Activated CD4-positive, alpha-beta T cell treated with anti-CD3 and anti-CD28 coated beads, Interleukin-2, amount 50 U/mL, for 48 hours (primary cell): ENCODE results near the gene FSCN2.

Experiments
- DNase-seq, 2 experiments: peaks; one replicate each; pipeline ENCODE4 v3.0.0-alpha.2; 2020

FSCN2 gene

GRCh38 chr17:81491181-81491581 is 37.0 kb upstream of the FSCN2 start:
- no peak for DNase-seq

DNA sequence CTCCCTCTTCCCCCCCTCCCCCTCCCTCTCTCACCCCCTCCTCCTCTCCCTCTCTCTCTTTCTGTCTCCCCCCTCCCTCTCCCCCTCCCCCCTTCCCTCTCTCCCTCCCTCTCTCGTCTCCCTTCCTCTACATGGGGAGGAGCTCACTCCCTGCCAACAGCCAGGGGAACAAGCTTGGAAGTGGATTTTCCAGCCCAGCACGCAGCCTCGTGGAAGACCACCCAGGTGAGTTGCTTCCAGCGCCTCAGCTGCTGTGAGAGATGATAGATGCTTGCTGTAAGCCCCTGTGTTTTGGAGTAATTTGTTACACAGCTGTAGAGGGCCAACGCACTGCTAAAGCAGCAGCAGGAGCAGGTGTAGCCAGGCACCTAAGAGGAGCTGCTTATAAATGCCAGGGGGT is 36.4 kb upstream of the FSCN2 start:
- no peak for DNase-seq

- no peak for DNase-seq
Measured at GRCh38 chr17:81492202-81492601, 36.0 kb upstream of the FSCN2 start.

GRCh38 chr17:81492706-81493105 is 35.5 kb upstream of the FSCN2 start:
- DNase-seq: no peak

DNA sequence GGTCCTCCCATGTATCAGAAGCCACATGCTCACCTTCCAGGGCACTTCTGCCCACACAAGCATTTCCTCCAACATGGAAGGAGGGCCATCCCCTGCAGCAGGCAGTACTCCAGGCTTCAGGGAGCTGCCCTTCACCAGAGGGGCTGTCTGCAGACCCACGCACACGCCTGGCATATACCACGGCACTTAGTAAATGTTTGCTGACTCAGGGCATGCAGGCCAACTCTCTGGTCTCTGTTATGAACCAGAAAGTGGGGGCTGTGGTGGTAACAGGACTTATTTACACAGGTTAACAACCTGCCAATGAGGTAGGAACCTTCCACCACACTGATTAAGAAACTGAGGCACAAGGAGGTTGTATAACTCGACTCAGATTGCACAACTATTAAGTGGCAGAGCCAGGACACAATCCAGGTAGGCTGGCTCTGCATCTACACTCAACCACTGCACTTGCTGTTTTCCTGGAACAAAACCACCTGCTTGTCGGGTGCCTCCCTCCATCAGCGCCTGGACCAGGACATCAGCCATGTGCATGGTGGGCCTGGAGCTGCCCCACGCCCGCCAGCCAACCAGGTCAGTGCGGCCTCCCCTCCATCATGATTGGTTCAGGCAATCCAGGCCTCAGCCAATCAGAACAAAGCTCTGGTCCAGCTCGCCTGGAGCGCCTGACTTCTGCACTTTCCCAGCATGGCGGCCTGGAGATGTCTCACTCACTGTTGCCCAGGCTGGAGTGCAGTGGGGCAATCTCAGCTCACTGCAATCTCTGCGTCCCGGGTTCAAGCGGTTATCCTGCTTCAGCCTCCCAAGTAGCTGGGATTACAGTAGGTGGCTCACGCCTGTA is 34.8 kb upstream of the FSCN2 start:
- DNase-seq: no peak

- no peak for DNase-seq
Measured at GRCh38 chr17:81494626-81495377, 33.4 kb upstream of the FSCN2 start.

- no peak for DNase-seq
Measured at GRCh38 chr17:81498953-81499600, 29.1 kb upstream of the FSCN2 start.

DNA sequence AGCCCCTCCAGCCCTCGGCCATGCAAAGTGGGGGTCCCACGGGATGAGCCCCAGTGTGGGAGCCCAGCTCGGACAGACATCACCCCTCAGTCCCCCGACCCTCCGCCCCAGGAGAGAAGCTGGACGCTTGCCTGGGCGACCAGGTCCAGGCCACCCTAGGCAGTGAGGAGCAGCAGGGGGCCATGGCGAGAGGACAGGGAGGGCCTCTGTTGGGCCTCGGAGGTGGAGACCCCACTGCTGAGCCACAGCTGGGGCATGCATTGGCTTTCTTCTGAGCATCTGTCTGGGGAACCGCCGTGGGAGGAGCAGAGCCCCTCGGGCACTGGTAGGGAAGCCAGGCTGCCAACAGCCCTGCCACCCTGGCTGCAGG is 28.6 kb upstream of the FSCN2 start:
- DNase-seq: no peak

GRCh38 chr17:81500047-81500446 is 28.1 kb upstream of the FSCN2 start:
- DNase-seq: no peak

- DNase-seq: no peak
Measured at GRCh38 chr17:81502471-81503017, 25.6 kb upstream of the FSCN2 start.

GRCh38 chr17:81503619-81504018 is 24.6 kb upstream of the FSCN2 start:
- no peak for DNase-seq

- DNase-seq: peak in 1 of 2 experiments; percentile 42
Measured at GRCh38 chr17:81508639-81509206, 19.5 kb upstream of the FSCN2 start.

- peak; percentile 37 to 46 for DNase-seq
Measured at GRCh38 chr17:81509207-81509971, 18.8 kb upstream of the FSCN2 start.

DNA sequence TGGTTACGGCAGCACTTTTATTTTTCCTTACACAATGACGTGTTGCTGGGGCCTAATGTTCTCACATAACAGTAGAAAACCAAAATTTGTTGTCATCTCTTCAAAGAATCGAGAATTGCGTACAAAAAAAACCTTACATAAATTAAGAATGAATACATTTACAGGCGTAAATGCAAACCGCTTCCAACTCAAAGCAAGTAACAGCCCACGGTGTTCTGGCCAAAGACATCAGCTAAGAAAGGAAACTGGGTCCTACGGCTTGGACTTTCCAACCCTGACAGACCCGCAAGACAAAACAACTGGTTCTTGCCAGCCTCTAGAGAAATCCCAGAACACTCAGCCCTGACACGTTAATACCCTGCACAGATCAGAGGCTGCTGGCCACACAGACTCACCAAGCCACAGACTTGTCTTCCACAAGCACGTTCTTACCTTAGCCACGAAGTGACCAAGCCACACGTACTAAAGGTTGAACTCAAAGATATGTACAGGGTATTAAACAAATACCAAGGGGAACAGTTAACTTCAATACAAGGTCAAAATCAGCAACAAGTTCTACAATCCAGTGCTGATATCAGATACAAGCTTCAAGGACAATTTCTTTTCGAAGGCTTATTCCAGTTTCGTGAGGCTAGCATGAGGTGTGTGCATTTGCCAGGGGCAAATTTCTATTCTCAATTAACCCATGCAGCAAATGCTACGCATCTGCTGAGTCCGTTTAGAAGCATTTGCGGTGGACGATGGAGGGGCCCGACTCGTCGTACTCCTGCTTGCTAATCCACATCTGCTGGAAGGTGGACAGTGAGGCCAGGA is 18.0 kb upstream of the FSCN2 start:
- DNase-seq: peak in 1 of 2 experiments; percentile 34

- peak; percentile 38 to 46 for DNase-seq
Measured at GRCh38 chr17:81510785-81511553, 17.2 kb upstream of the FSCN2 start.

- DNase-seq: no peak
Measured at GRCh38 chr17:81511554-81511803, 16.7 kb upstream of the FSCN2 start.

DNA sequence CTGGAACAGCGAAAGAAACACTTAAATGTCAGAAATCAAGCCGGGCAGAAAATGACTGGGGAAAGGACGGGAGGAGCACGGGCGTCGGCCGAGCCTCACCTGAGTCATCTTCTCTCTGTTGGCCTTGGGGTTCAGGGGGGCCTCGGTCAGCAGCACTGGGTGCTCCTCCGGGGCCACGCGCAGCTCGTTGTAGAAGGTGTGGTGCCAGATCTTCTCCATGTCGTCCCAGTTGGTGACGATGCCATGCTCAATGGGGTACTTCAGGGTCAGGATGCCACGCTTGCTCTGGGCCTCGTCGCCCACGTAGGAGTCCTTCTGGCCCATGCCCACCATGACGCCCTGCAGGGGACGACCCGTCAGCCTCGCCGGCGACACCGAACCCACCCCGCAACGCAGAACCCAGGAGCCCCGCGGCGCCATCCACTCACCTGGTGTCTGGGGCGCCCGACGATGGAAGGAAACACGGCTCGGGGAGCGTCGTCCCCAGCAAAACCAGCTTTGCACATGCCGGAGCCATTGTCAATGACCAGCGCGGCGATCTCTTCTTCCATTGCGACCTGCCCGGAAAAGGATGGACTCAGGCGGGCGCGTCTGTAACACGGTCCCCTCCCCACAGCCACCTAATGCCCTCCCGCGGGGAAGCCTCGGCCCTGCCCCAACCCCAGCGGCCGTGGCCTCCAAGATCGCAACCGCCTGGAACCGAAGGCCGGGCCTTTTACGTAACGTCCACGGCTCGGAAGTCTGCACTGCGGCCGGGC is 16.2 kb upstream of the FSCN2 start:
- DNase-seq: peak; percentile 42 to 54

- peak; percentile 88 to 90 for DNase-seq
Measured at GRCh38 chr17:81512562-81513371, 15.4 kb upstream of the FSCN2 start, which contains the start of gene ACTG1. Gene ACTG1, minus strand, starts transcription at chr17:81512799. Its CDS starts 445 bp downstream, at chr17:81512354.

GRCh38 chr17:81513372-81513752 is 14.8 kb upstream of the FSCN2 start:
- peak; percentile 72 to 76 for DNase-seq
